GM12878 (cell line): ENCODE data around the gene PDZK1IP1. TPM values are rescaled to one million over a fixed set of nuclear protein-coding genes. Genes with fewer than 3 reads are reported as not detected.

Source experiments
- ATAC-seq: fragments of 200-7000 bp; cut with Tn5 transposase; 3 replicates; pipeline ENCODE4 v1.9.1; 2020; ENCODE audit warnings: mild to moderate bottlenecking, moderate library complexity
- BruUV-seq: library from RNA; stranded (reverse); fragments of 400-500 nt; replicated peaks from 2 replicates; lab custom pipeline; 2021; lab: Mats Ljungman, UMichigan
- CTCF ChIA-PET: fragments of 300-600 bp; sonication (Branson Sonifier 250); formaldehyde crosslinking; extraction: SDS; loops from one replicate; lab custom pipeline; 2021; ENCODE audit warnings: inconsistent platforms; lab: Yijun Ruan, JAX
- POLR2A ChIA-PET: fragments of 350-600 bp; formaldehyde crosslinking; extraction: SDS; loops from one replicate; lab custom pipeline; 2021; ENCODE audit warnings: inconsistent platforms; lab: Charles Lee
- RAD21 ChIA-PET: fragments of 300-600 bp; sonication (Branson Sonifier 250); formaldehyde crosslinking; loops from one replicate; lab custom pipeline; 2023; ENCODE audit warnings: antibody characterized with exemption; ENCODE audit not compliant: unreplicated experiment; lab: Charles Lee
- SMC1A ChIA-PET: fragments of 300-600 bp; sonication (Branson Sonifier 250); formaldehyde crosslinking; loops from one replicate; lab custom pipeline; 2023; ENCODE audit not compliant: unreplicated experiment, uncharacterized antibody; lab: Charles Lee
- DNase-seq: peaks from one replicate; pipeline ENCODE4 v3.0.0-alpha.2; 2011; ENCODE audit warnings: low read depth, low spot score
- FAIRE-seq: peaks from 3 replicates; lab custom pipeline; 2011; peaks lifted over from hg19 to GRCh38; lab: Jason Lieb, UNC
- H2AFZ ChIP-seq: 2 replicates; pipeline ENCODE4 v1.6.0; 2011; ENCODE audit warnings: low read depth, low read length, control low read depth; ENCODE audit not compliant: control insufficient read depth
- H3K27ac ChIP-seq: 2 replicates; pipeline ENCODE4 v1.5.1; 2011; ENCODE audit warnings: control low read depth; ENCODE audit not compliant: control insufficient read depth, insufficient read depth
- H3K27me3 ChIP-seq, 2 experiments: replicated peaks in 1 of 2; 2 replicates each; pipeline versions ENCODE4 v1.6.0 to v1.6.1; 2011; ENCODE audit warnings: low read length in 1 of 2; ENCODE audit not compliant: control insufficient read depth in 2 of 2, insufficient read depth in 2 of 2
- H3K36me3 ChIP-seq, 2 experiments: 2 replicates each; pipeline ENCODE4 v1.5.1; 2011; ENCODE audit warnings: low read length in 1 of 2; ENCODE audit not compliant: control insufficient read depth in 2 of 2, insufficient read depth in 2 of 2
- H3K4me1 ChIP-seq: 2 replicates; pipeline ENCODE4 v1.6.1; 2011; ENCODE audit warnings: mild to moderate bottlenecking, low read length, moderate library complexity, mixed read lengths; ENCODE audit not compliant: control insufficient read depth, insufficient read depth
- H3K4me2 ChIP-seq: 2 replicates; pipeline ENCODE4 v1.6.0; 2011; ENCODE audit warnings: control low read depth; ENCODE audit not compliant: control insufficient read depth, insufficient read depth
- H3K4me3 ChIP-seq: fragments of 200-600 bp; sonication (generic); 2 replicates; pipeline ENCODE4 v1.5.1; 2016
- H3K79me2 ChIP-seq: 2 replicates; pipeline ENCODE4 v1.6.0; 2011; ENCODE audit warnings: low read length; ENCODE audit not compliant: control insufficient read depth, insufficient read depth
- H3K9ac ChIP-seq: 2 replicates; pipeline ENCODE4 v1.8.0; 2011; ENCODE audit warnings: low read length, control low read depth, mixed read lengths; ENCODE audit not compliant: control insufficient read depth, insufficient read depth
- H3K9me3 ChIP-seq: replicated peaks from 3 replicates; pipeline ENCODE4 v1.5.1; 2011; ENCODE audit warnings: mild to moderate bottlenecking, low read length; ENCODE audit not compliant: control insufficient read depth, insufficient read depth
- H4K20me1 ChIP-seq: 2 replicates; pipeline ENCODE4 v1.6.0; 2011; ENCODE audit not compliant: control insufficient read depth, insufficient read depth
- ASH2L ChIP-seq: fragments of 300-600, 200-600 bp; sonication (generic); IDR thresholded peaks from 2 replicates; pipeline ENCODE4 v1.6.1; 2017; ENCODE audit warnings: low read depth, mild to moderate bottlenecking, borderline replicate concordance
- CBX5 ChIP-seq: sonication (generic); IDR thresholded peaks from 2 replicates; pipeline ENCODE4 v1.6.1; 2016; ENCODE audit warnings: low read depth, moderate library complexity, mild to moderate bottlenecking, inconsistent platforms
- KAT2A ChIP-seq: conservative IDR thresholded peaks from 2 replicates; pipeline ENCODE4 v1.6.1; 2011; ENCODE audit warnings: low read depth, low read length; ENCODE audit not compliant: control insufficient read depth
- KDM1A ChIP-seq: fragments of 200-600 bp; sonication (generic); IDR thresholded peaks from 2 replicates; pipeline ENCODE4 v1.6.1; 2016; ENCODE audit warnings: borderline replicate concordance
- MEF2B ChIP-seq: fragments of 450-650 bp; IDR thresholded peaks from 2 replicates; pipeline ENCODE4 v1.6.1; 2018; ENCODE audit warnings: mild to moderate bottlenecking, moderate library complexity; ENCODE audit not compliant: partially characterized antibody, poor library complexity, severe bottlenecking
- MTA2 ChIP-seq: fragments of 450-650 bp; IDR thresholded peaks from 2 replicates; pipeline ENCODE4 v1.6.1; 2016; ENCODE audit warnings: low read depth, mild to moderate bottlenecking, moderate library complexity
- PAX8 ChIP-seq: fragments of 450-650 bp; IDR thresholded peaks from 2 replicates; pipeline ENCODE4 v1.6.1; 2017; ENCODE audit warnings: mild to moderate bottlenecking, moderate library complexity
- SMAD5 ChIP-seq: IDR thresholded peaks from 2 replicates; pipeline ENCODE4 v1.6.1; 2016; ENCODE audit warnings: antibody characterized with exemption, low read depth
- TCF7 ChIP-seq: IDR thresholded peaks from 2 replicates; pipeline ENCODE4 v1.6.1; 2014; ENCODE audit warnings: antibody characterized with exemption, borderline replicate concordance
- WGBS: methylation state at CpG from one replicate; pipeline ENCODE4 v1.1.6; 2016; ENCODE audit warnings: low lambda C conversion rate; ENCODE audit not compliant: insufficient replicate concordance, insufficient coverage; ENCODE audit errors: missing lambda C conversion rate; 5-methylcytosine and 5-hydroxymethylcytosine counted together
- in situ Hi-C: fragments of 300-500 bp; cut with MboI; formaldehyde crosslinking; loops from 9 replicates; pipeline ENCODE4 v1.14.3; 2018; ENCODE audit warnings: mixed read lengths
- intact Hi-C: fragments of 100-400 bp; cut with micrococcal nuclease; formaldehyde crosslinking; loops from one replicate; pipeline ENCODE4 v1.14.2; 2022; ENCODE audit not compliant: unreplicated experiment
- polyA plus RNA-seq, 11 experiments: library from polyadenylated mRNA; depleted of rRNA in 4 of 11; unstranded in 6 of 11; stranded (reverse) in 5 of 11; fragments of >200 nt; fragmentation: Nextera tagmentation in 4 of 11; fragmentation: Illumina TruSeq in 1 of 11; extraction: Ambion mirVana in 4 of 11; extraction: Trizol in 1 of 11; gene quantifications; 1 replicate in 1 of 11; 2 replicates in 10 of 11; pipeline versions ENCODE4 v1.2.1 to v1.2.3, GENCODE V29; 2011 to 2016; ENCODE audit warnings: inconsistent platforms in 2 of 11, missing spikeins in 2 of 11, low read depth in 1 of 11
- total RNA-seq, 4 experiments: library from RNA; depleted of rRNA in 3 of 4; stranded (reverse); fragments of >200 nt in 3 of 4; fragmentation: Illumina TruSeq in 1 of 4; extraction: Trizol in 1 of 4; gene quantifications; 2 replicates each; pipeline versions ENCODE4 v1.2.1 to v1.2.3, GENCODE V29; 2013 to 2021
- TF ChIP-seq, protein P1 (sequence below): IDR thresholded peaks from 2 replicates; pipeline ENCODE4 v1.6.1; 2011; ENCODE audit warnings: borderline replicate concordance, low read depth, mild to moderate bottlenecking, moderate library complexity, mixed read lengths, low read length; ENCODE audit not compliant: insufficient read depth; ENCODE audit errors: extremely low read length

PDZK1IP1 gene
- total and polyA plus RNA-seq, 10 of the 15 experiments (the other 5 are each of a cell fraction or from before 2014, with no cell fraction given): not detected

DNA sequence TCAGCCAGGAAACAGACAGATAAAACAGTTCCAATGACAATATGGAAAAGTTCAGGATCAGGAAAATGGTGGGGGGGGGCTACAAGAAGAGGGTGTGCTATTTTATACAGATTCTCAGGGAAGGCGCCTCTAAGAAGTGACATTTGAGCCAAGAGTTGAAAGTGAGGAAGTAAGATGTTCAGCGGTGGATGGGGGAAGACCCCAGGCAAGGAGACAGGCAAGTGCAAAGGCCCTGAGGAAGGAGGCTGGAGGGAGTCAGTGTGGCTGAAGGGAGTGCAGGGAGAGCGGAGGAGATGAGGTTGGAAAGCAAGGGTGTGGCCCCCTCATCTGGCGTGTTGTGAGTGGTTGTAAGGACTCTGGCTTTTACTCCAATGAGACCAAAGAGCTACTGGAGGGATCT, 8.4 kb upstream of the PDZK1IP1 start:
- TF ChIP-seq, protein P1, sequence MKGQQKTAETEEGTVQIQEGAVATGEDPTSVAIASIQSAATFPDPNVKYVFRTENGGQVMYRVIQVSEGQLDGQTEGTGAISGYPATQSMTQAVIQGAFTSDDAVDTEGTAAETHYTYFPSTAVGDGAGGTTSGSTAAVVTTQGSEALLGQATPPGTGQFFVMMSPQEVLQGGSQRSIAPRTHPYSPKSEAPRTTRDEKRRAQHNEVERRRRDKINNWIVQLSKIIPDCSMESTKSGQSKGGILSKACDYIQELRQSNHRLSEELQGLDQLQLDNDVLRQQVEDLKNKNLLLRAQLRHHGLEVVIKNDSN: no peak
- TF ChIP-seq ASH2L (no peak), MTA2 (no peak), SMAD5 (no peak), TCF7 (no peak), MEF2B (no peak), CBX5 (no peak), KAT2A (no peak), KDM1A (no peak), PAX8 (no peak)
- POLR2A ChIA-PET: no interaction called here
- no peak overlapping the region for H3K27ac ChIP-seq
- no peak overlapping the region for H3K4me2 ChIP-seq
- FAIRE-seq (no peak), ATAC-seq (no peak), DNase-seq (no peak)
- intact Hi-C loops: loop anchor here (10.0 kb wide), 1 partner anchor 227 kb away; no protein-coding TSS in a partner anchor
- no peak overlapping the region for H3K4me3 ChIP-seq
- SMC1A ChIA-PET: no interaction called here
- no peaks in the 10 kb centered on the region for H3K36me3 ChIP-seq
- no peak overlapping the region for H3K9ac ChIP-seq
- CTCF ChIA-PET: interaction anchor here (1.1 kb wide), 1 partner anchor 20 kb away, joined by 3 read pairs; no protein-coding TSS in a partner anchor
- no peaks in the 10 kb centered on the region for H3K4me1 ChIP-seq
- WGBS: 46% methylated on average over 4 of the region's 4 CpGs
- H4K20me1 ChIP-seq: no peaks in the 10 kb centered on the region
- BruUV-seq: no TSS peak
- no peak overlapping the region for H2AFZ ChIP-seq
- no peaks in the 10 kb centered on the region for H3K9me3 ChIP-seq
- H3K27me3 ChIP-seq: peaks cover 4 to 5% of the 10 kb centered on the region in 2 experiments; a peak in 2 of 4 replicates
- RAD21 ChIA-PET: no interaction called here
- in situ Hi-C loops: no loop called here
- H3K79me2 ChIP-seq: no peaks in the 10 kb centered on the region
